Measurements from ENCODE around the gene BCL7A. TPM values are rescaled to one million over a fixed set of nuclear protein-coding genes. Genes with fewer than 3 reads are reported as not detected.
A peak's percentile ranks its signal among the peaks of the same experiment; 100 is the strongest.

The BCL7A gene
- total and polyA plus RNA-seq, 8 donors, result 1.5 to 11.6 (median 2.8) TPM

DNA sequence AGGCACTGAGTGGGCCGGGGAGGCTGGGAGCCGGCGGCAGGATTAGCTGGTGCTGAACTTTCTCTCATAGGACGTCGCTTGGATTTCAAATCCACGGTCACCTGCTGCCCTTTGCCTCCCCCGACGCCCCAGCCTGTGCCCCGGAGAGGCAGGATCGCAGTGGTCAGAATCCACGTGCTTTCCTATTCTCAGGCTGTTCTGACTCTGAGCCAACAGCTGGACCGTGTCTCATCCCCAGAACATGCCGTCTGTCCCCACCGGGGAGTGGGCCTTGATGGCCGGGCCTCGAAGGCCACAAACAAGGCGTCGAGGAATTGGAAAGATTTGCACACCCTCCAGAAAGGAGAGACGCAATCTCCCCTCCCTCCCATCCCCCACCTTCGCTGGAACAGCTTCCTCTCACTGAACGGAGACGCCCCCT is 38.4 kb downstream of the BCL7A start:
- peaks cover 0 to 46% (median 34%) of the 10 kb centered on the region in 4 donors for H3K36me3 ChIP-seq
- peak in 1 of 2 donors; percentile 59 for DNase-seq
- TF ChIP-seq POLR2A (IDR thresholded peaks at IDR 0.05) (no peak), POLR2AphosphoS5 (IDR thresholded peaks at IDR 0.05) (peak in 1 of 3 donors; percentile 33)
- TF ChIP-seq, protein P1, sequence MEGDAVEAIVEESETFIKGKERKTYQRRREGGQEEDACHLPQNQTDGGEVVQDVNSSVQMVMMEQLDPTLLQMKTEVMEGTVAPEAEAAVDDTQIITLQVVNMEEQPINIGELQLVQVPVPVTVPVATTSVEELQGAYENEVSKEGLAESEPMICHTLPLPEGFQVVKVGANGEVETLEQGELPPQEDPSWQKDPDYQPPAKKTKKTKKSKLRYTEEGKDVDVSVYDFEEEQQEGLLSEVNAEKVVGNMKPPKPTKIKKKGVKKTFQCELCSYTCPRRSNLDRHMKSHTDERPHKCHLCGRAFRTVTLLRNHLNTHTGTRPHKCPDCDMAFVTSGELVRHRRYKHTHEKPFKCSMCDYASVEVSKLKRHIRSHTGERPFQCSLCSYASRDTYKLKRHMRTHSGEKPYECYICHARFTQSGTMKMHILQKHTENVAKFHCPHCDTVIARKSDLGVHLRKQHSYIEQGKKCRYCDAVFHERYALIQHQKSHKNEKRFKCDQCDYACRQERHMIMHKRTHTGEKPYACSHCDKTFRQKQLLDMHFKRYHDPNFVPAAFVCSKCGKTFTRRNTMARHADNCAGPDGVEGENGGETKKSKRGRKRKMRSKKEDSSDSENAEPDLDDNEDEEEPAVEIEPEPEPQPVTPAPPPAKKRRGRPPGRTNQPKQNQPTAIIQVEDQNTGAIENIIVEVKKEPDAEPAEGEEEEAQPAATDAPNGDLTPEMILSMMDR (IDR thresholded peaks at IDR 0.05), result no peak
- intact Hi-C loops (cut with DNase I; ENCODE audit: low total_unique reads), result no loop called here
- no peaks in the 10 kb centered on the region for H3K9me3 ChIP-seq
- H3K4me3 ChIP-seq, result no peak overlapping the region
- WGBS, 5 donors, result 52 to 83% (median 73%) methylated on average over 22 of the region's 22 CpGs
- peaks cover 33 to 84% (median 44%) of the 10 kb centered on the region in 4 donors for H3K4me1 ChIP-seq
- peak overlapping the region in 3 of 5 donors; percentile 43 to 89 (median 65) for H3K27ac ChIP-seq
- no peaks in the 10 kb centered on the region for H3K27me3 ChIP-seq

DNA sequence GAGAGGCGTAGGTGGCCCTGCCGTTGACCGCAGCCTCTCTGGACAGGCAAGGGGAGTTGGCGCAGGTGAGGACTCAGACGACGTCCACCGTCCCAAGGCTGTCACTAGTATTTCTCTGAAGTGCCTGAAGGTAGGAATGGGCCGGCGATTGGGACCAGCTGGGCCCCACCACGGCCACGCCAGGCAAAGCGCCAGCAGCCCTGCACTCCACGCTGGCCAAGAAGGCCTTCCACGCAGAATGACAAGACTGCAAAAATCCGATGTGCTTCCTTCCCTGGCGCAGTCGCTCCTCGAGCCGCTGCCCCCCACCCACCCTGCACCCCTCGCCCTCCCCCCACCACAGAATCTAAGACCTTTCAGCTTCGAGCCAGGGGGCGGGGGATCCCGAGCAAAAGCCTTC is 39.6 kb downstream of the BCL7A start:
- Histone ChIP-seq H3K4me3 (no peak overlapping the region), H3K4me1 (peaks cover 38 to 93% (median 51%) of the 10 kb centered on the region in 4 donors), H3K9me3 (no peaks in the 10 kb centered on the region), H3K27ac (peak overlapping the region in 4 of 5 donors; percentile 25 to 89 (median 88)), H3K27me3 (no peaks in the 10 kb centered on the region), H3K36me3 (peaks cover 0 to 34% (median 25%) of the 10 kb centered on the region in 4 donors)
- WGBS, 5 donors, result 84 to 87% (median 85%) methylated on average over 22 to 23 of the region's 23 CpGs
- intact Hi-C loops (cut with DNase I; ENCODE audit: low total_unique reads), result no loop called here
- TF ChIP-seq POLR2A (IDR thresholded peaks at IDR 0.05), result no peak
- no peak for DNase-seq

DNA sequence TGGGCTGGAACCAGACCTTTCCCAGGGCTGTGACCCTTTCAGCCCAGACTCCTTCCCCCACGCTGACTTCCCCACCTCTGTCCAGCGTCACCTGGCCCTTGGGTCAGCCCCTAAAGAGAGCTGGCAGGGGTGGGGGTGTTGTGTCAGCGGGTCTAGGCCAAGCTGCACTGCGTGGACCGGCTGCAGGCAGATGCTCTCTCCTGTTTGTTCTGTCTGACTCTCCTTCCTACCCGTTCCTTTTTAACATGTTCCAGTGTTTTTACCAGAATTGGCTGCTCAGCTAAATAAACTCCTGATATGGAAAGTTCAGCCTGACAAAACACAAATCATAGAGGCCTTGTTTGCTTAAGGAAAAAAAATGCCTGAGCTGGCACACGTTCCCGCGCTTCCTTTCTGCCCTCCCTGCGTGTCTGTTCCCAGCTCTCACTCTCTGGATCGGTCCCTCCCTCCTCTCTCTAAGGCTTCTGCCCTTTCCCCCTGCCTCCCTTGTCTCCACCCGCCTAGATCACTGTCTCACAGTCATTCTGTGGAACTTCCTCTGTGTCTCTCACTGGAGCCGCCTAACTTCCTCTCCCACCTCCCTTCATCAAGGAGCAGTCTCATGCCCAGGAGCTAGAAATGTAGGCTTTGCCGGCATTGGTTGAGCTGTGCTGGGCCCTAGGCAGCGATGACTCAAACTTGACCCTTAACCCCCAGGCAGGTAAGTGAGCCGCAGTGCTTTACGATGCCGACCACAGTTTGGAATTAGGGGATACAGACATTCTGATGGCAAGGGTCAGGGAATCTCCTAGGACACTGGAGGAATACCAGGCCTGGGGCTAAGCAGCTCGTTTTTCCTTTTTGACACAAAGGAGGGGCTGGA is 41.4 kb downstream of the BCL7A start:
- Histone ChIP-seq H3K36me3 (peaks cover 0 to 18% (median 13%) of the 10 kb centered on the region in 4 donors), H3K4me3 (peak overlapping the region in 3 of 4 donors; percentile 1 to 18 (median 6)), H3K27ac (peak overlapping the region; percentile 74 to 89 (median 86)), H3K27me3 (no peaks in the 10 kb centered on the region), H3K9me3 (no peaks in the 10 kb centered on the region), H3K4me1 (peaks cover 43 to 96% (median 62%) of the 10 kb centered on the region in 4 donors)
- intact Hi-C loops (cut with DNase I; ENCODE audit: low total_unique reads), result no loop called here
- TF ChIP-seq EP300 (IDR thresholded peaks at IDR 0.05) (no peak), POLR2AphosphoS5 (IDR thresholded peaks at IDR 0.05) (peak; percentile 36 to 81 (median 46))
- peak; percentile 75 to 88 for DNase-seq
- 11 to 15% (median 13%) methylated on average over 19 of the region's 19 CpGs for WGBS, 5 donors

DNA sequence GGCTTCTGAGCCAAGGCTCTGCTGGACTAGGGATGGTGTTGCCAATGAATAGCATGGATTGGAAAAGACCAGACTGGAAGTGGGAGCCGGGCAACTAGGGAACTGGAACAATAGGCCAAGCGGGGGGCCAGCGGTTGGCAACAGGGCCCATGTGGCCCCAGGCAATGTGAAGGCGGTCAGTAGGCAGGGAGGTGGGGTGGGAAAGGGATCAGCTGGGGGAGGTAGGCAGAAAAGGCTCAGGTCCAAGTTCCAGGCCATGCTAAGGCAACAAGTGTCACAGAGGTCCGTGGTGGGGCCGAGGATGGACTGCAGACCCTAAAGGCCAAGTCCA is 42.0 kb downstream of the BCL7A start:
- Histone ChIP-seq H3K27ac (peak overlapping the region; percentile 74 to 89 (median 86)), H3K9me3 (no peaks in the 10 kb centered on the region), H3K36me3 (peaks cover 0 to 18% (median 13%) of the 10 kb centered on the region in 4 donors), H3K4me1 (peaks cover 48 to 96% (median 68%) of the 10 kb centered on the region in 4 donors), H3K27me3 (no peaks in the 10 kb centered on the region), H3K4me3 (peak overlapping the region in 3 of 4 donors; percentile 1 to 18 (median 3))
- no peak for TF ChIP-seq POLR2AphosphoS5 (IDR thresholded peaks at IDR 0.05)
- TF ChIP-seq, protein P1 (IDR thresholded peaks at IDR 0.05), result no peak
- no peak for TF ChIP-seq POLR2A (IDR thresholded peaks at IDR 0.05)
- TF ChIP-seq EP300 (IDR thresholded peaks at IDR 0.05), result no peak
- no peak for DNase-seq
- WGBS, 5 donors, result 68 to 83% (median 76%) methylated on average over 6 of the region's 6 CpGs
- intact Hi-C loops (cut with DNase I; ENCODE audit: low total_unique reads), result no loop called here

DNA sequence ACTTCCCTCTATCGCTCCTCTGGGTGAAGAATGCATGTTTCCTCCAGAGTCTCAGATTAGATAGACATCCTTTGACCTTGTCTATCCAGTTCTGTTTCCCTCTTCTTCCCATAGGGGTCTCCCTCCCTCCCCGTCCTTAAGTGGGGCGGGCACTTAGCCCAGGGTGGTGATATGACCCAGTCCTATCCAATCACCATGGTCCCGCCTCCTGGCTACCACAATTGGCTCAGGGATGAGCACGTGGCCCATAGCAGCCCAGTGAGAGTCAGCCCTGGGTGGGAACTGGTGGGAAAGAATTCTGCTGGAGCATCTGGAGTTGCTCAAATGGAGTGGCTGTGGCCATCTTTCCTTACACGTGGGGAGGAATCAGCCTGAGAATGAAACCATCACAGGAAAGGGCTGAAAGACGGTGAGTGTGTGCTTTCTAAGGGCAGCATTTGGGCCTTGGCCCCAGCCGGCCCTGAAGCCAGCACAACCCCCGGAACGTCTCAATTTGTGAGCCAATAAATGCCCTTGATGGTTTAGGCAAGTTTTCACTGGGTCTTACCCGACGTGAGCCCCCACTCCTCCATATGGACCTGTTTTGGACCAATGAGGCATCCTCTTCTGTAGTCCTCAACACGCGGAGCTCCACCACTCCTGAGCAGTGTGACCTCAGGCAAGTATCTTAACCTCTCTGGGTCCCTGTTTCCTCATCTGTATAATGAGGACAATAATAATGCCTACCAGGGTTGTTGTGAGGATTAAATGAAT is 42.5 kb downstream of the BCL7A start:
- Histone ChIP-seq H3K9me3 (no peaks in the 10 kb centered on the region), H3K27me3 (no peaks in the 10 kb centered on the region), H3K27ac (peak overlapping the region; percentile 74 to 89 (median 86)), H3K36me3 (peaks cover 0 to 12% (median 7%) of the 10 kb centered on the region in 4 donors), H3K4me1 (peaks cover 48 to 95% (median 69%) of the 10 kb centered on the region in 4 donors), H3K4me3 (peak overlapping the region in 1 of 4 donors; percentile 18)
- WGBS, 5 donors, result 67 to 83% (median 69%) methylated on average over 14 of the region's 14 CpGs
- intact Hi-C loops (cut with DNase I; ENCODE audit: low total_unique reads), result no loop called here
- TF ChIP-seq POLR2A (IDR thresholded peaks at IDR 0.05) (no peak), EP300 (IDR thresholded peaks at IDR 0.05) (no peak), POLR2AphosphoS5 (IDR thresholded peaks at IDR 0.05) (peak; percentile 10 to 67 (median 44))
- TF ChIP-seq, protein P1 (IDR thresholded peaks at IDR 0.05), result peak in 1 of 7 experiments; percentile 31
- peak; percentile 64 to 96 for DNase-seq

Data from stomach (tissue), 9 donors.